Measurements from ENCODE around the gene DCN. TPM values are rescaled to one million over a fixed set of nuclear protein-coding genes. Genes with fewer than 3 reads are reported as not detected.

Gene DCN
- total RNA-seq, 4 donors from 2014 or later, result 610 to 3,671 (median 2,794) TPM

DNA sequence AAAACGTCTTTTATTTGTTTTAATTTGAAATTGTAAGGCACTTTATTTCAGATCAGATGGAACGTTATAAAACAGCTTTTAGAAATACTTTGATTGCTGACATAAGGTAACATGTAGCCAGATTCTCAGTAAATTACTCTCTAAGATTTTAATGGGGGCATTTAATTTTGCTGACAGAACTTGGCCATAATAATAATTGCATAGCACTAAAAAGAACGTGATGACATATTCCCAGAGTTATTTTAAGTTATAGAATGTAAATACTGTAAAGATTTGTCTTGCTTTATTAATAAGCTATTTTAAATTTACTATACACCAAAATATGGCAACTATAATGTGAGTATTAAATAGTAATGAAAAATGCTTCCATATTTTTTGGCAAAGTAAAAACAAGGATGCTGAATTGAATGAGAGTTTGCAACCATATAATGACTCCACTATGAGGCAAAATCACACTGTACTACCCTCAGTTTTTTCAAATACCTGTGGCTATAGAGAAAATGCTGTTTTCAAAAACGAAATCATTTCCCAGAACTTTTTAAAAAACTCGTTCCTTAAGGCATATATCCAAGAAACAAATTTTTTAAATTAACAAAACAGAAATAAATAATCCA, 72.2 kb downstream of the DCN start:
- TF ChIP-seq, protein P1, sequence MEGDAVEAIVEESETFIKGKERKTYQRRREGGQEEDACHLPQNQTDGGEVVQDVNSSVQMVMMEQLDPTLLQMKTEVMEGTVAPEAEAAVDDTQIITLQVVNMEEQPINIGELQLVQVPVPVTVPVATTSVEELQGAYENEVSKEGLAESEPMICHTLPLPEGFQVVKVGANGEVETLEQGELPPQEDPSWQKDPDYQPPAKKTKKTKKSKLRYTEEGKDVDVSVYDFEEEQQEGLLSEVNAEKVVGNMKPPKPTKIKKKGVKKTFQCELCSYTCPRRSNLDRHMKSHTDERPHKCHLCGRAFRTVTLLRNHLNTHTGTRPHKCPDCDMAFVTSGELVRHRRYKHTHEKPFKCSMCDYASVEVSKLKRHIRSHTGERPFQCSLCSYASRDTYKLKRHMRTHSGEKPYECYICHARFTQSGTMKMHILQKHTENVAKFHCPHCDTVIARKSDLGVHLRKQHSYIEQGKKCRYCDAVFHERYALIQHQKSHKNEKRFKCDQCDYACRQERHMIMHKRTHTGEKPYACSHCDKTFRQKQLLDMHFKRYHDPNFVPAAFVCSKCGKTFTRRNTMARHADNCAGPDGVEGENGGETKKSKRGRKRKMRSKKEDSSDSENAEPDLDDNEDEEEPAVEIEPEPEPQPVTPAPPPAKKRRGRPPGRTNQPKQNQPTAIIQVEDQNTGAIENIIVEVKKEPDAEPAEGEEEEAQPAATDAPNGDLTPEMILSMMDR (IDR thresholded peaks at IDR 0.05; ENCODE audit: low read depth), result no peak

DNA sequence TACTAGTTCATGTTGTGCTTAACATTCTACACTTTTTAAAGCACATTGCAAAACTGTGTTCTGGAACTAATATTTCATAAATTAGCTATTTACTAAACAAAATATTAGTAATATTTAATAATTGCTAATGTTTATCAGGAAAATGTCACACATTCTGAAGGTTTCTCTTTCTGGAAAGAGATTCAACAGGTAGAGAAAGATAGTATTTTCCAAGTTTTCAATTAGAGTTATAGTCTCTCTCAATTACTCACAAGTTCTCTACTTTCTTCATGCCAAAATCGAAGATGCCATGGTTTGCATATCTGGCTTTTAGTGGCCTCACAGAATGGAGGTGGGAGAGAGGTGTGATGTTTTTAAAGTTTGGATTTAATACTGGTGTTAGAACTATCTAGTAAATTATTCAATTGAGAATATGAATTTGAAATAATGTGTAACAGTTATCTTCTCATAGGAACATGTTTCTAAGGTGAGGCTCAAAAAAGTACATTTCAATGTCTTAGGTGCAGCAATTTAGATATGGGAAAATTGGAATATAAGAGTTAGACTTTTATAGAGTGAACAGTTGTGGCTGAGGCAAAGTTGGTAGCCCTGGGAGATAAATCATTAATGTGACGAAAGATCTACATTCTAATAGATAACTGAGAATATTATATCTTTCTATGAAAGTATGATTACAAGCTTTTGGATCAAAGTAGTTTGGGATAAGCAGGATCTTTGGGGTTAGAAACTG, 72.9 kb downstream of the DCN start:
- TF ChIP-seq, protein P1 (IDR thresholded peaks at IDR 0.05; ENCODE audit: low read depth), result no peak

DNA sequence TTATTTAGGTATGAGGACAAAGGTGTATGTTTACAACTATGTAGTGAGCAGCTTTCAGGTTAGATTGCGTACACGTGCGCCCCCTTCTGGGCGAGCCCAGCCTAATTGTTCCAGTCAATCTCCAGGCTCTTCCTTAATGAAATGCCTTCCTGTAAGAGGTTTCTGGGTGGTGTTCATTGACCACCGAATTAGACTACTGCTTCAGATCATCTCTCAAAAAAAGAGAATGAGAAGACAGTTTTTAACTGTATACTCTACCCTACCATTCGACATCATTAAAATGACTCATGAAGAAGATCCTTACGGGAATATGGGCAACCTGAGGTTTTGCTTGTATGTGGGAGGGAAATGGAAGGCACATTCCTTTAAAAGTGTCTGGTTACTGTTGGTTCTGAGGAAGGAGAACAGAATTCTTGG, 73.5 kb downstream of the DCN start:
- TF ChIP-seq, protein P1 (IDR thresholded peaks at IDR 0.05; ENCODE audit: low read depth), result no peak

DNA sequence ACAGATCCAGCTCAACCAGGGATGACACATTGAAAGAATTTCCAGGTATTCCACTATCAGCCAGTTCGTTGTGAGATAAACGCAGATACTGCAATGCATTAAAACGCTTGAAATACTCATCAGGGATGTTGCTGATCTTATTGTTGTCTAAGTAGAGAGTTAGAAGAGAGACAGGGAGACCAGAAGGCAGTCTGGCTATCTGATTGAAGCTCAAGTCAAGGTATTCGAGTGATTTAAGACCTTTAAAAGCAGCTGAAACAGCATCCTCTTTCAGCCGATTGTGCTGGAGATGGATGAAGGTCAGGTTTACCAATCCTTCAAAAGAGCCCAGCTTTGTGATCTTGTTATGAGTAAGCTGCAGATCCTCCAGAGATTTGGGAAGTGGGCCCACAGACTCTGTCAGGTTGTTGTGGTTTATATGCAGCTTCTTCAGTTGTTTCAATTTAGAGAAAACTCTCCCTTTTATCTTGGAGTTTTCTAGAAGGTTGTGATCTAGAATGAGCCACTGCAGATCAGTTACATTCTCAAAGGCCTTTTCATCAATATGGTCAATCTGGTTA, 74.3 kb downstream of the DCN start:
- TF ChIP-seq, protein P1 (IDR thresholded peaks at IDR 0.05; ENCODE audit: low read depth), result no peak

DNA sequence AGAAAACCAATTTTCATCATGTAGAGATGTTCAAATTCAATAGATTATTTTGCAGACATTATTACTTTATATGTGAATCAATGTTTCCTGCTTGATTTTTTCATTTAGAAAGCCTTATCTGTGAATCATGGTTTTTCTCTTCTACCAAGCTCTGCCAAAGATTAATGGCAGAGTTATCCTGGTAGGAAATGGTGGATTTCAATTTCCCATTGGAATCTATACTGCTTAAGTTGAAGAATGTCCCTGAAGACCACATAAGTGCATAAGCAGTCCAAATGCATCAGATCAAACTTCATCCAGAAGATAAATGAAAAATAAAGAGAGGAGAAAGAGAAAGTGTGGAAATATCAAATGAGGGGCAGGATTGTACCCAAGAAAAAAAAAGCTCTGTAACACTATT, 76.3 kb downstream of the DCN start:
- TF ChIP-seq, protein P1 (IDR thresholded peaks at IDR 0.05; ENCODE audit: low read depth), result no peak

DNA sequence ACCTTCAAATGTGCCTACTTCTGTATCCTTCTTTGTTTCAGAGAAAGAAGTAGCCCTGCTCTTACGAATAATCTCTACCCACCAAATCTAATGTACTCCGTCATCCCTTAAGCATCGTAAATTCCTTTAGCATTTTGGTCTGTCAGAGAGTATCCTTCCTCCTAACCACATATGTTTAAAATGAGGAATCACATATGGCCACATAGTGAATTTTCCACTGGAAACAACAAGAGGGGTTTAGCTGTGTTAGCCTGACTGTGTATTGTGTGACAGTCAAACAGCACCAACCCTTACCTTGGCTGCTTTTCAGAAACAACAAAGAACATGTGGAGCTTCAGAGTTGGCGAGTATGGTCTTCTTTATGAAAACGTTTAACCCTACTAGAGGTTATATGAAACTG, 76.8 kb downstream of the DCN start:
- TF ChIP-seq, protein P1 (IDR thresholded peaks at IDR 0.05; ENCODE audit: low read depth), result no peak

DNA sequence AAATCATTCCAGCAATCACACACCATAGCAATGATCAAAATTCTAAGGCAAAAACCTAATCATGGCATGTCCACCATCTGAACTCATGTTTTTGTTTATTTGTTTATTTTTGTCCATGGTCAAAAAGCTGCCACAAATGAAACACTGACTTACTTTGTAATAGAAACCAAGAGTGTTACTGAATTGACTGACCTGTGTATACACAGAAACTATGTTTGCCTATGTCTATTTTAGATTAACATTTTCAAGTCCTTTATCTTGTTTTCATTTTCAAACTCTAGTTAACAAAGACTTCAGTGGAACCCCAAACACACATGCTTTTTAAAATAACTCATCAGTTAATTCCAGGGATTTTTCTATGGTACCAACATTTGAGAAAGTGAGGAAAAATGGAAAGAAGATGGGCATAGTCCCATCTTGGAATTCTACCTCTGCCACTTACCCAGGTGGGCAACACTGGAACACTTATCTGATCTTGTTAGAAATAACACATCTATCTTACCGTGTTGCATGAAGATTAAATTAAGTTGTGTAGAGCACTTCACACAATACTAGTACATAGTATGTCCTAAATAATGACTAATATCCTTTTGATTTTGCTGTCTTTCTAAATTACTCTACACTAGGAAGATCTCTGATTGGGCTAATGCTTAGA, 77.7 kb downstream of the DCN start:
- TF ChIP-seq, protein P1 (IDR thresholded peaks at IDR 0.05; ENCODE audit: low read depth), result no peak
